GM12878 (cell line): ENCODE measurements around the gene GPC6. TPM values are rescaled to one million over a fixed set of nuclear protein-coding genes. Genes with fewer than 3 reads are reported as not detected.

ENCODE experiments used
- ESRRA ChIP-seq: IDR thresholded peaks from 2 replicates; pipeline ENCODE4 v1.6.1; 2012; ENCODE audit warnings: mild to moderate bottlenecking, low read length, improper control_type of control experiment
- JUNB ChIP-seq: IDR thresholded peaks from 2 replicates; pipeline ENCODE4 v1.6.1; 2016; ENCODE audit warnings: antibody characterized with exemption, mild to moderate bottlenecking
- MEF2B ChIP-seq: fragments of 450-650 bp; IDR thresholded peaks from 2 replicates; pipeline ENCODE4 v1.6.1; 2018; ENCODE audit warnings: mild to moderate bottlenecking, moderate library complexity; ENCODE audit not compliant: partially characterized antibody, poor library complexity, severe bottlenecking
- ZNF384 ChIP-seq: IDR thresholded peaks from 2 replicates; pipeline ENCODE4 v1.6.1; 2012; ENCODE audit warnings: low read depth, mild to moderate bottlenecking, low read length, improper control_type of control experiment, borderline replicate concordance
- polyA plus RNA-seq, 11 experiments: library from polyadenylated mRNA; depleted of rRNA in 4 of 11; unstranded in 6 of 11; stranded (reverse) in 5 of 11; fragments of >200 nt; fragmentation: Nextera tagmentation in 4 of 11; fragmentation: Illumina TruSeq in 1 of 11; extraction: Ambion mirVana in 4 of 11; extraction: Trizol in 1 of 11; gene quantifications; 1 replicate in 1 of 11; 2 replicates in 10 of 11; pipeline versions ENCODE4 v1.2.1 to v1.2.3, GENCODE V29; 2011 to 2016; ENCODE audit warnings: inconsistent platforms in 2 of 11, missing spikeins in 2 of 11, low read depth in 1 of 11
- total RNA-seq, 4 experiments: library from RNA; depleted of rRNA in 3 of 4; stranded (reverse); fragments of >200 nt in 3 of 4; fragmentation: Illumina TruSeq in 1 of 4; extraction: Trizol in 1 of 4; gene quantifications; 2 replicates each; pipeline versions ENCODE4 v1.2.1 to v1.2.3, GENCODE V29; 2013 to 2021
- TF ChIP-seq, protein P1 (sequence below): fragments of 450-650 bp; conservative IDR thresholded peaks from 2 replicates; pipeline ENCODE4 v1.6.1; 2017; ENCODE audit warnings: mild to moderate bottlenecking, moderate library complexity
- TF ChIP-seq, protein P2 (sequence below): fragments of 450-650 bp; formaldehyde crosslinking; IDR thresholded peaks from 2 replicates; pipeline ENCODE4 v1.4.0; 2022; ENCODE audit warnings: mild to moderate bottlenecking, moderate library complexity
- TF ChIP-seq, protein P3 (sequence below): IDR thresholded peaks from 2 replicates; pipeline ENCODE4 v1.6.1; 2012; ENCODE audit warnings: low read depth, low read length, improper control_type of control experiment
- TF ChIP-seq, protein P4 (sequence below): fragments of 450-650 bp; formaldehyde crosslinking; IDR thresholded peaks from 2 replicates; pipeline ENCODE4 v1.5.0; 2022; ENCODE audit warnings: mild to moderate bottlenecking, missing genetic modification characterization

GPC6 gene
- total and polyA plus RNA-seq, 10 of the 15 experiments (the other 5 are each of a cell fraction or from before 2014, with no cell fraction given), result 0.03 to 0.04 (median 0.03) TPM; not detected in 7

DNA sequence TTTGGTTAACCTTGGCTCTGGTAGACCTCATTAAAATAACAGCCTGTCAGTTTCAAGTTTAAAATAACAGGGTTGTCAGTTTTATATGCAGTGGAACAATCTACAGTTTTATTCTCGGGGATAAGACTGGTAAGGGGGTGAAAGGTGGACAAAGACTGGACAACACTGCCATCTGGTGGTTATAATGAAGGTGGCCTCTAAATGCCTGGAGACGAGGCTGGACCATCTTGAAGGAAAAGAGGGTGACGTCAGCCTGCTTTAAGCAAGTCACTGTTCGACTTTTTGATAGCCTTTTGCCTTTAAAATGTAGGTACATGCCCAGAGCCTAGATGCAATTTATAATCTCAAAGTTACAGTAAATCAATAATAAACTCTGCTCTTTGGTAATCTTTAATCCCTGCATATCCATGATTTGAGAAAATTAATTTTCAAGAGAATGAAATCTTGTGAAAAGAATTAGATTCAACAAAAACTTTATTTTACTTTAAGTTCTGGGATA lies 1135.9 kb downstream of the GPC6 start (continued):
- TF ChIP-seq, protein P1, sequence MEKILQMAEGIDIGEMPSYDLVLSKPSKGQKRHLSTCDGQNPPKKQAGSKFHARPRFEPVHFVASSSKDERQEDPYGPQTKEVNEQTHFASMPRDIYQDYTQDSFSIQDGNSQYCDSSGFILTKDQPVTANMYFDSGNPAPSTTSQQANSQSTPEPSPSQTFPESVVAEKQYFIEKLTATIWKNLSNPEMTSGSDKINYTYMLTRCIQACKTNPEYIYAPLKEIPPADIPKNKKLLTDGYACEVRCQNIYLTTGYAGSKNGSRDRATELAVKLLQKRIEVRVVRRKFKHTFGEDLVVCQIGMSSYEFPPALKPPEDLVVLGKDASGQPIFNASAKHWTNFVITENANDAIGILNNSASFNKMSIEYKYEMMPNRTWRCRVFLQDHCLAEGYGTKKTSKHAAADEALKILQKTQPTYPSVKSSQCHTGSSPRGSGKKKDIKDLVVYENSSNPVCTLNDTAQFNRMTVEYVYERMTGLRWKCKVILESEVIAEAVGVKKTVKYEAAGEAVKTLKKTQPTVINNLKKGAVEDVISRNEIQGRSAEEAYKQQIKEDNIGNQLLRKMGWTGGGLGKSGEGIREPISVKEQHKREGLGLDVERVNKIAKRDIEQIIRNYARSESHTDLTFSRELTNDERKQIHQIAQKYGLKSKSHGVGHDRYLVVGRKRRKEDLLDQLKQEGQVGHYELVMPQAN, result no peak
- TF ChIP-seq JUNB (no peak), MEF2B (no peak), ESRRA (no peak), ZNF384 (no peak)
- TF ChIP-seq, protein P2, sequence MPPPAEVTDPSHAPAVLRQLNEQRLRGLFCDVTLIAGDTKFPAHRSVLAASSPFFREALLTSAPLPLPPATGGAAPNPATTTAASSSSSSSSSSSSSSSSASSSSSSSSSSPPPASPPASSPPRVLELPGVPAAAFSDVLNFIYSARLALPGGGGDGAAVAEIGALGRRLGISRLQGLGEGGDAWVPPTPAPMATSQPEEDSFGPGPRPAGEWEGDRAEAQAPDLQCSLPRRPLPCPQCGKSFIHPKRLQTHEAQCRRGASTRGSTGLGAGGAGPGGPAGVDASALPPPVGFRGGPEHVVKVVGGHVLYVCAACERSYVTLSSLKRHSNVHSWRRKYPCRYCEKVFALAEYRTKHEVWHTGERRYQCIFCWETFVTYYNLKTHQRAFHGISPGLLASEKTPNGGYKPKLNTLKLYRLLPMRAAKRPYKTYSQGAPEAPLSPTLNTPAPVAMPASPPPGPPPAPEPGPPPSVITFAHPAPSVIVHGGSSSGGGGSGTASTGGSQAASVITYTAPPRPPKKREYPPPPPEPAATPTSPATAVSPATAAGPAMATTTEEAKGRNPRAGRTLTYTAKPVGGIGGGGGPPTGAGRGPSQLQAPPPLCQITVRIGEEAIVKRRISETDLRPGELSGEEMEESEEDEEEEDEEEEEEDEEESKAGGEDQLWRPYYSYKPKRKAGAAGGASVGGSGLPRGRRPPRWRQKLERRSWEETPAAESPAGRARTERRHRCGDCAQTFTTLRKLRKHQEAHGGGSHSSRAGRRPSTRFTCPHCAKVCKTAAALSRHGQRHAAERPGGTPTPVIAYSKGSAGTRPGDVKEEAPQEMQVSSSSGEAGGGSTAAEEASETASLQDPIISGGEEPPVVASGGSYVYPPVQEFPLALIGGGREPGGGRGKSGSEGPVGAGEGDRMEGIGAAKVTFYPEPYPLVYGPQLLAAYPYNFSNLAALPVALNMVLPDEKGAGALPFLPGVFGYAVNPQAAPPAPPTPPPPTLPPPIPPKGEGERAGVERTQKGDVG (CRISPR knock-in tag), result no peak
- TF ChIP-seq, protein P3, sequence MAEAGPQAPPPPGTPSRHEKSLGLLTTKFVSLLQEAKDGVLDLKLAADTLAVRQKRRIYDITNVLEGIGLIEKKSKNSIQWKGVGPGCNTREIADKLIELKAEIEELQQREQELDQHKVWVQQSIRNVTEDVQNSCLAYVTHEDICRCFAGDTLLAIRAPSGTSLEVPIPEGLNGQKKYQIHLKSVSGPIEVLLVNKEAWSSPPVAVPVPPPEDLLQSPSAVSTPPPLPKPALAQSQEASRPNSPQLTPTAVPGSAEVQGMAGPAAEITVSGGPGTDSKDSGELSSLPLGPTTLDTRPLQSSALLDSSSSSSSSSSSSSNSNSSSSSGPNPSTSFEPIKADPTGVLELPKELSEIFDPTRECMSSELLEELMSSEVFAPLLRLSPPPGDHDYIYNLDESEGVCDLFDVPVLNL, result no peak
- TF ChIP-seq, protein P4, sequence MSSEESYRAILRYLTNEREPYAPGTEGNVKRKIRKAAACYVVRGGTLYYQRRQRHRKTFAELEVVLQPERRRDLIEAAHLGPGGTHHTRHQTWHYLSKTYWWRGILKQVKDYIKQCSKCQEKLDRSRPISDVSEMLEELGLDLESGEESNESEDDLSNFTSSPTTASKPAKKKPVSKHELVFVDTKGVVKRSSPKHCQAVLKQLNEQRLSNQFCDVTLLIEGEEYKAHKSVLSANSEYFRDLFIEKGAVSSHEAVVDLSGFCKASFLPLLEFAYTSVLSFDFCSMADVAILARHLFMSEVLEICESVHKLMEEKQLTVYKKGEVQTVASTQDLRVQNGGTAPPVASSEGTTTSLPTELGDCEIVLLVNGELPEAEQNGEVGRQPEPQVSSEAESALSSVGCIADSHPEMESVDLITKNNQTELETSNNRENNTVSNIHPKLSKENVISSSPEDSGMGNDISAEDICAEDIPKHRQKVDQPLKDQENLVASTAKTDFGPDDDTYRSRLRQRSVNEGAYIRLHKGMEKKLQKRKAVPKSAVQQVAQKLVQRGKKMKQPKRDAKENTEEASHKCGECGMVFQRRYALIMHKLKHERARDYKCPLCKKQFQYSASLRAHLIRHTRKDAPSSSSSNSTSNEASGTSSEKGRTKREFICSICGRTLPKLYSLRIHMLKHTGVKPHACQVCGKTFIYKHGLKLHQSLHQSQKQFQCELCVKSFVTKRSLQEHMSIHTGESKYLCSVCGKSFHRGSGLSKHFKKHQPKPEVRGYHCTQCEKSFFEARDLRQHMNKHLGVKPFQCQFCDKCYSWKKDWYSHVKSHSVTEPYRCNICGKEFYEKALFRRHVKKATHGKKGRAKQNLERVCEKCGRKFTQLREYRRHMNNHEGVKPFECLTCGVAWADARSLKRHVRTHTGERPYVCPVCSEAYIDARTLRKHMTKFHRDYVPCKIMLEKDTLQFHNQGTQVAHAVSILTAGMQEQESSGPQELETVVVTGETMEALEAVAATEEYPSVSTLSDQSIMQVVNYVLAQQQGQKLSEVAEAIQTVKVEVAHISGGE (CRISPR knock-in tag), result no peak
- TF ChIP-seq, all 136 proteins: peak for 7
